GM19193 (cell line): Measurements from ENCODE around the gene NCOA7.

ENCODE experiments used
- POLR2A ChIP-seq: IDR thresholded peaks from 4 replicates; pipeline ENCODE4 v1.6.1; 2011; ENCODE audit not compliant: insufficient read depth, insufficient read length; ENCODE audit errors: extremely low read depth

NCOA7 gene

GRCh38 chr6:125773387-125774341 is 17.1 kb upstream of the NCOA7 start:
- no peak for TF ChIP-seq POLR2A

GRCh38 chr6:125779924-125780539 is 10.7 kb upstream of the NCOA7 start:
- no peak for TF ChIP-seq POLR2A

- peak; percentile 77 for TF ChIP-seq POLR2A
Observed at GRCh38 chr6:125780540-125781313, 10.0 kb upstream of the NCOA7 start.

GRCh38 chr6:125781314-125781868 is 9.4 kb upstream of the NCOA7 start:
- no peak for TF ChIP-seq POLR2A

GRCh38 chr6:125784365-125784764 is 6.4 kb upstream of the NCOA7 start:
- TF ChIP-seq POLR2A = no peak

GRCh38 chr6:125787791-125788190 is 3.0 kb upstream of the NCOA7 start:
- no peak for TF ChIP-seq POLR2A

- no peak for TF ChIP-seq POLR2A
Observed at GRCh38 chr6:125789167-125789566, 1.6 kb upstream of the NCOA7 start.

- no peak for TF ChIP-seq POLR2A
Observed at GRCh38 chr6:125789576-125790357, 993 bp upstream of the NCOA7 start.

GRCh38 chr6:125791151-125791819 is 525 bp downstream of the NCOA7 start:
- TF ChIP-seq POLR2A = no peak

- TF ChIP-seq POLR2A = no peak
Observed at GRCh38 chr6:125791820-125792165, 1.0 kb downstream of the NCOA7 start.

GRCh38 chr6:125792172-125792571 is 1.4 kb downstream of the NCOA7 start:
- TF ChIP-seq POLR2A = no peak

- TF ChIP-seq POLR2A = no peak
Observed at GRCh38 chr6:125792680-125793079, 1.9 kb downstream of the NCOA7 start.

GRCh38 chr6:125793280-125793679 is 2.5 kb downstream of the NCOA7 start:
- no peak for TF ChIP-seq POLR2A

GRCh38 chr6:125793863-125794262 is 3.1 kb downstream of the NCOA7 start:
- no peak for TF ChIP-seq POLR2A
